ENCODE measurements around the gene SLC19A3. TPM values are rescaled to one million over a fixed set of nuclear protein-coding genes. Genes with fewer than 3 reads are reported as not detected.

SLC19A3 gene
- total RNA-seq, 1 experiment from 2014 or later = 63.8 TPM

GRCh38 chr2:227655454-227655853 is 62.4 kb downstream of the SLC19A3 start:
- Mint-ChIP-seq H3K27me3 (ENCODE audit: unreplicated experiment) (no peaks in the 10 kb centered on the region), H3K4me1 (ENCODE audit: low read depth, unreplicated experiment) (peaks cover 25% of the 10 kb centered on the region), H3K9me3 (ENCODE audit: low read depth, unreplicated experiment) (no peaks in the 10 kb centered on the region), H3K36me3 (ENCODE audit: insufficient read depth, unreplicated experiment) (no peaks in the 10 kb centered on the region), H3K4me3 (ENCODE audit: low read depth, unreplicated experiment) (no peak overlapping the region), H3K27ac (ENCODE audit: unreplicated experiment) (peak overlapping the region; percentile 14)
- CTCF ChIA-PET = no interaction called here
- no TSS peak for BruUV-seq (replicated peaks)
- intact Hi-C loops (cut with micrococcal nuclease; ENCODE audit: unreplicated experiment) = loop anchor here (5.0 kb wide), 1 partner anchor 62 kb away; the partner anchor contains the start of gene SLC19A3
- DNase-seq = peak; percentile 9
- no peak for TF ChIP-seq CTCF (IDR thresholded peaks at IDR 0.05; ENCODE audit: unreplicated experiment)

GRCh38 chr2:227654426-227654825 is 63.4 kb downstream of the SLC19A3 start:
- Mint-ChIP-seq H3K27me3 (ENCODE audit: unreplicated experiment) (no peaks in the 10 kb centered on the region), H3K9me3 (ENCODE audit: low read depth, unreplicated experiment) (no peaks in the 10 kb centered on the region), H3K36me3 (ENCODE audit: insufficient read depth, unreplicated experiment) (no peaks in the 10 kb centered on the region), H3K4me1 (ENCODE audit: low read depth, unreplicated experiment) (peaks cover 25% of the 10 kb centered on the region), H3K4me3 (ENCODE audit: low read depth, unreplicated experiment) (no peak overlapping the region), H3K27ac (ENCODE audit: unreplicated experiment) (no peak overlapping the region)
- no peak for TF ChIP-seq CTCF (IDR thresholded peaks at IDR 0.05; ENCODE audit: unreplicated experiment)
- CTCF ChIA-PET = no interaction called here
- BruUV-seq (replicated peaks) = no TSS peak
- no peak for DNase-seq
- intact Hi-C loops (cut with micrococcal nuclease; ENCODE audit: unreplicated experiment) = no loop called here

- CTCF ChIA-PET = interaction anchor here (0.5 kb wide), 2 partner anchors 67 to 117 kb away, joined by 3 to 6 read pairs; no protein-coding TSS in a partner anchor
These were observed 64.4 kb downstream of the SLC19A3 start for GRCh38 chr2:227653419-227653818.

GRCh38 chr2:227643990-227644551 is 73.8 kb downstream of the SLC19A3 start:
- DNase-seq = no peak
- Mint-ChIP-seq H3K4me1 (ENCODE audit: low read depth, unreplicated experiment) (no peaks in the 10 kb centered on the region), H3K27ac (ENCODE audit: unreplicated experiment) (no peak overlapping the region), H3K36me3 (ENCODE audit: insufficient read depth, unreplicated experiment) (no peaks in the 10 kb centered on the region), H3K4me3 (ENCODE audit: low read depth, unreplicated experiment) (no peak overlapping the region), H3K27me3 (ENCODE audit: unreplicated experiment) (no peaks in the 10 kb centered on the region), H3K9me3 (ENCODE audit: low read depth, unreplicated experiment) (no peaks in the 10 kb centered on the region)
- TF ChIP-seq CTCF (IDR thresholded peaks at IDR 0.05; ENCODE audit: unreplicated experiment) = no peak
- intact Hi-C loops (cut with micrococcal nuclease; ENCODE audit: unreplicated experiment) = no loop called here
- no TSS peak for BruUV-seq (replicated peaks)
- CTCF ChIA-PET = interaction anchor here (0.9 to 1.2 kb wide), 2 partner anchors 13 to 14 kb away, joined by 3 read pairs; no protein-coding TSS in a partner anchor

More at GRCh38 chr2:227653419-227653818, 64.4 kb downstream of the SLC19A3 start:
- BruUV-seq (replicated peaks) = no TSS peak
- Mint-ChIP-seq H3K36me3 (ENCODE audit: insufficient read depth, unreplicated experiment) (no peaks in the 10 kb centered on the region), H3K27me3 (ENCODE audit: unreplicated experiment) (no peaks in the 10 kb centered on the region), H3K27ac (ENCODE audit: unreplicated experiment) (peak overlapping the region; percentile 18), H3K4me3 (ENCODE audit: low read depth, unreplicated experiment) (no peak overlapping the region), H3K4me1 (ENCODE audit: low read depth, unreplicated experiment) (peaks cover 25% of the 10 kb centered on the region), H3K9me3 (ENCODE audit: low read depth, unreplicated experiment) (no peaks in the 10 kb centered on the region)
- intact Hi-C loops (cut with micrococcal nuclease; ENCODE audit: unreplicated experiment) = no loop called here
- no peak for TF ChIP-seq CTCF (IDR thresholded peaks at IDR 0.05; ENCODE audit: unreplicated experiment)
- DNase-seq = no peak

Data from Calu3 (cell line).